Keratinocyte (primary cell): Measurements from ENCODE around the gene MAP2K5. TPM values are rescaled to one million over a fixed set of nuclear protein-coding genes. Genes with fewer than 3 reads are reported as not detected.

ENCODE experiments used
- DNase-seq: peaks from one replicate; pipeline ENCODE4 v3.0.0-alpha.2; 2011; ENCODE audit warnings: low read depth, missing footprints, low spot score
- FAIRE-seq: peaks from 2 replicates; lab custom pipeline; 2011; peaks lifted over from hg19 to GRCh38; lab: Jason Lieb, UNC
- H2AFZ ChIP-seq: 2 replicates; pipeline ENCODE4 v1.6.0; 2012; ENCODE audit warnings: low read length, control low read depth, inconsistent platforms; ENCODE audit not compliant: control insufficient read depth
- H3K27ac ChIP-seq: 2 replicates; pipeline ENCODE4 v1.5.1; 2011; ENCODE audit warnings: low read length; ENCODE audit not compliant: control insufficient read depth, insufficient read depth
- H3K27me3 ChIP-seq: 3 replicates; pipeline ENCODE4 v1.6.0; 2011; ENCODE audit warnings: low read length; ENCODE audit not compliant: control insufficient read depth, insufficient read depth; ENCODE audit errors: extremely low read depth
- H3K36me3 ChIP-seq, 2 experiments: 2 replicates in 1 of 2; 3 replicates in 1 of 2; pipeline ENCODE4 v1.5.1; 2011; ENCODE audit warnings: low read length in 2 of 2, mild to moderate bottlenecking in 1 of 2; ENCODE audit not compliant: control insufficient read depth in 2 of 2, insufficient read depth in 2 of 2; ENCODE audit errors: extremely low read depth in 1 of 2
- H3K4me1 ChIP-seq: 3 replicates; pipeline ENCODE4 v1.5.1; 2011; ENCODE audit warnings: low read length; ENCODE audit not compliant: control insufficient read depth, insufficient read depth; ENCODE audit errors: extremely low read depth
- H3K4me2 ChIP-seq: 3 replicates; pipeline ENCODE4 v1.6.0; 2011; ENCODE audit warnings: low read depth, low read length; ENCODE audit not compliant: control insufficient read depth, insufficient read depth; ENCODE audit errors: extremely low read depth
- H3K4me3 ChIP-seq, 3 experiments: fragments of 200-600 bp in 1 of 3; sonication (generic) in 1 of 3; 2 replicates in 2 of 3; 3 replicates in 1 of 3; pipeline ENCODE4 v1.5.1; 2011 to 2016; ENCODE audit warnings: low read length in 3 of 3, mild to moderate bottlenecking in 3 of 3, control low read depth in 2 of 3, inconsistent platforms in 1 of 3, low read depth in 1 of 3, mixed read lengths in 1 of 3, mixed run types in 1 of 3, moderate library complexity in 1 of 3; ENCODE audit not compliant: control insufficient read depth in 2 of 3, insufficient read depth in 2 of 3; ENCODE audit errors: extremely low read depth in 1 of 3
- H3K79me2 ChIP-seq: 2 replicates; pipeline ENCODE4 v1.6.0; 2012; ENCODE audit warnings: low read length; ENCODE audit not compliant: control insufficient read depth, insufficient read depth
- H3K9ac ChIP-seq: 3 replicates; pipeline ENCODE4 v1.6.0; 2011; ENCODE audit warnings: low read length; ENCODE audit not compliant: control insufficient read depth, insufficient read depth; ENCODE audit errors: extremely low read depth
- H3K9me1 ChIP-seq: 3 replicates; pipeline ENCODE4 v1.6.0; 2011; ENCODE audit warnings: low read length; ENCODE audit not compliant: control insufficient read depth, insufficient read depth; ENCODE audit errors: extremely low read depth
- H3K9me3 ChIP-seq: 2 replicates; pipeline ENCODE4 v1.5.1; 2012; ENCODE audit warnings: low read depth, low read length; ENCODE audit not compliant: control insufficient read depth
- H4K20me1 ChIP-seq: 3 replicates; pipeline ENCODE4 v1.6.0; 2011; ENCODE audit warnings: low read length; ENCODE audit not compliant: control insufficient read depth, insufficient read depth; ENCODE audit errors: extremely low read depth
- EZH2 ChIP-seq: IDR thresholded peaks from one replicate; pipeline ENCODE4 v1.6.1; 2012; ENCODE audit warnings: inconsistent platforms, mild to moderate bottlenecking, low read length, moderate library complexity
- dilution Hi-C: fragments of 300-500 bp; cut with MboI; formaldehyde crosslinking; loops from one replicate; pipeline ENCODE4 v1.7.0; 2020; ENCODE audit warnings: low sequenced_read_pairs; ENCODE audit not compliant: extremely low pct_ligation_motif_present
- polyA plus RNA-seq, 5 experiments: library from polyadenylated mRNA; depleted of rRNA in 3 of 5; stranded (reverse) in 3 of 5; stranded (forward) in 1 of 5; unstranded in 1 of 5; fragments of >200 nt; gene quantifications; 1 replicate in 1 of 5; 2 replicates in 3 of 5; 3 replicates in 1 of 5; pipeline versions ENCODE4 v1.2.1 to v1.2.3, GENCODE V29; 2011 to 2012; ENCODE audit warnings: missing spikeins in 2 of 5, low read depth in 1 of 5, low replicate concordance in 1 of 5
- TF ChIP-seq, protein P1 (sequence below), 3 experiments: IDR thresholded peaks in 1 of 3; conservative IDR thresholded peaks in 1 of 3; optimal IDR thresholded peaks in 1 of 3; 2 replicates in 2 of 3; 3 replicates in 1 of 3; pipeline versions ENCODE3 to v1.5.1; 2011; ENCODE audit warnings: low read length in 3 of 3, mild to moderate bottlenecking in 3 of 3, moderate library complexity in 2 of 3, control low read depth in 1 of 3, inconsistent platforms in 1 of 3; ENCODE audit not compliant: insufficient read depth in 2 of 3; ENCODE audit errors: extremely low read depth in 1 of 3

MAP2K5 gene
- polyA plus RNA-seq, 1 donor (not counting 4 experiments of a cell fraction or from before 2014, with no cell fraction given): 3.6 TPM

- DNase-seq (no peak), FAIRE-seq (no peak)
- no peak overlapping the region for H3K9ac ChIP-seq
- H3K4me2 ChIP-seq: peak overlapping the region; percentile 11
- H3K9me1 ChIP-seq: no peaks in the 10 kb centered on the region
- H4K20me1 ChIP-seq: no peaks in the 10 kb centered on the region
- dilution Hi-C loops: no loop called here
- no peaks in the 10 kb centered on the region for H3K27me3 ChIP-seq
- no peak overlapping the region for H2AFZ ChIP-seq
- TF ChIP-seq EZH2: no peak
- TF ChIP-seq, protein P1, sequence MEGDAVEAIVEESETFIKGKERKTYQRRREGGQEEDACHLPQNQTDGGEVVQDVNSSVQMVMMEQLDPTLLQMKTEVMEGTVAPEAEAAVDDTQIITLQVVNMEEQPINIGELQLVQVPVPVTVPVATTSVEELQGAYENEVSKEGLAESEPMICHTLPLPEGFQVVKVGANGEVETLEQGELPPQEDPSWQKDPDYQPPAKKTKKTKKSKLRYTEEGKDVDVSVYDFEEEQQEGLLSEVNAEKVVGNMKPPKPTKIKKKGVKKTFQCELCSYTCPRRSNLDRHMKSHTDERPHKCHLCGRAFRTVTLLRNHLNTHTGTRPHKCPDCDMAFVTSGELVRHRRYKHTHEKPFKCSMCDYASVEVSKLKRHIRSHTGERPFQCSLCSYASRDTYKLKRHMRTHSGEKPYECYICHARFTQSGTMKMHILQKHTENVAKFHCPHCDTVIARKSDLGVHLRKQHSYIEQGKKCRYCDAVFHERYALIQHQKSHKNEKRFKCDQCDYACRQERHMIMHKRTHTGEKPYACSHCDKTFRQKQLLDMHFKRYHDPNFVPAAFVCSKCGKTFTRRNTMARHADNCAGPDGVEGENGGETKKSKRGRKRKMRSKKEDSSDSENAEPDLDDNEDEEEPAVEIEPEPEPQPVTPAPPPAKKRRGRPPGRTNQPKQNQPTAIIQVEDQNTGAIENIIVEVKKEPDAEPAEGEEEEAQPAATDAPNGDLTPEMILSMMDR (optimal IDR thresholded peaks at IDR 0.05 in 1 of 3, IDR thresholded peaks at IDR 0.05 in 1 of 3, conservative IDR thresholded peaks at IDR 0.05 in 1 of 3; ENCODE audit: extremely low read depth in 1 of 3, insufficient read depth in 2 of 3, low read length in 3 of 3): no peak
- no peaks in the 10 kb centered on the region for H3K9me3 ChIP-seq
- H3K4me3 ChIP-seq: no peak overlapping the region
- H3K79me2 ChIP-seq: peaks cover 41% of the 10 kb centered on the region
- peaks cover 10% of the 10 kb centered on the region for H3K4me1 ChIP-seq
- no peak overlapping the region for H3K27ac ChIP-seq
- H3K36me3 ChIP-seq: peaks cover 0 to 5% of the 10 kb centered on the region in 2 experiments
These were observed 18.3 kb upstream of the MAP2K5 start for GRCh38 chr15:67524235-67524634.

- Histone ChIP-seq H3K79me2 (peaks cover 18% of the 10 kb centered on the region), H3K9ac (no peak overlapping the region), H3K9me3 (no peaks in the 10 kb centered on the region), H3K4me2 (no peak overlapping the region), H3K27ac (no peak overlapping the region), H4K20me1 (no peaks in the 10 kb centered on the region), H3K27me3 (no peaks in the 10 kb centered on the region), H2AFZ (no peak overlapping the region), H3K4me1 (peaks cover 15% of the 10 kb centered on the region), H3K9me1 (no peaks in the 10 kb centered on the region), H3K36me3 (peaks cover 0 to 5% of the 10 kb centered on the region in 2 experiments), H3K4me3 (no peak overlapping the region)
- dilution Hi-C loops: no loop called here
- DNase-seq (no peak), FAIRE-seq (no peak)
- TF ChIP-seq, protein P1 (optimal IDR thresholded peaks at IDR 0.05 in 1 of 3, IDR thresholded peaks at IDR 0.05 in 1 of 3, conservative IDR thresholded peaks at IDR 0.05 in 1 of 3; ENCODE audit: extremely low read depth in 1 of 3, insufficient read depth in 2 of 3, low read length in 3 of 3): no peak
- TF ChIP-seq EZH2: no peak
These were observed 14.0 kb upstream of the MAP2K5 start for GRCh38 chr15:67528513-67528912.
